CD4-positive, alpha-beta T cell (primary cell): ENCODE measurements around the gene CSNK2A1. TPM values are rescaled to one million over a fixed set of nuclear protein-coding genes. Genes with fewer than 3 reads are reported as not detected.

Experiments
- ATAC-seq: fragments of 200-7000 bp; cut with Tn5 transposase; one replicate; pipeline ENCODE4 v1.10.0; 2022; ENCODE audit warnings: mild to moderate bottlenecking; ENCODE audit not compliant: poor library complexity
- CTCF ChIA-PET: fragments of 350-600 bp; sonication (Branson Sonifier 250); formaldehyde crosslinking; loops from one replicate; lab custom pipeline; 2021; ENCODE audit warnings: antibody characterized with exemption, inconsistent platforms; lab: Charles Lee
- POLR2A ChIA-PET: fragments of 350-600 bp; sonication (Branson Sonifier 250); formaldehyde crosslinking; loops from one replicate; lab custom pipeline; 2021; ENCODE audit warnings: antibody characterized with exemption, inconsistent platforms; lab: Charles Lee
- DNase-seq, 14 experiments: peaks; one replicate each; pipeline ENCODE4 v3.0.0-alpha.2; 2013 to 2020; ENCODE audit warnings: mixed read lengths in 2 of 14
- H3K27ac ChIP-seq, 2 donors: one replicate each; pipeline versions ENCODE4 v1.5.1 to v1.7.0; 2013; ENCODE audit warnings: low read length in 2 of 2, low read depth in 1 of 2, mild to moderate bottlenecking in 1 of 2
- H3K27me3 ChIP-seq, 2 experiments: 1 replicate in 1 of 2; 2 replicates in 1 of 2; pipeline versions ENCODE4 v1.6.1 to v1.7.0; 2013; ENCODE audit warnings: low read length in 2 of 2, control low read depth in 1 of 2, mild to moderate bottlenecking in 1 of 2, moderate library complexity in 1 of 2; ENCODE audit not compliant: insufficient read depth in 2 of 2, control insufficient read depth in 1 of 2
- H3K36me3 ChIP-seq: one replicate; pipeline ENCODE4 v1.6.1; 2013; ENCODE audit warnings: low read length, control low read depth; ENCODE audit not compliant: insufficient read depth
- H3K4me1 ChIP-seq: one replicate; pipeline ENCODE4 v1.6.1; 2013; ENCODE audit warnings: low read length, control low read depth; ENCODE audit not compliant: insufficient read depth
- H3K4me3 ChIP-seq: one replicate; pipeline ENCODE4 v1.5.1; 2013; ENCODE audit warnings: mild to moderate bottlenecking, low read length, moderate library complexity
- H3K9me3 ChIP-seq, 2 experiments: 1 replicate in 1 of 2; 2 replicates in 1 of 2; pipeline versions ENCODE4 v1.6.1 to v1.7.0; 2013; ENCODE audit warnings: low read length in 2 of 2, mild to moderate bottlenecking in 2 of 2, control low read depth in 1 of 2, moderate library complexity in 1 of 2; ENCODE audit not compliant: control insufficient read depth in 1 of 2, insufficient read depth in 1 of 2
- H3K27ac Mint-ChIP-seq: one replicate; pipeline ENCODE4 v1.8.0; 2020; ENCODE audit warnings: mixed read lengths
- H3K27me3 Mint-ChIP-seq: one replicate; pipeline ENCODE4 v1.8.0; 2021; ENCODE audit warnings: mixed read lengths
- H3K36me3 Mint-ChIP-seq: one replicate; pipeline ENCODE4 v1.8.0; 2021; ENCODE audit warnings: low read depth, mixed read lengths
- H3K4me1 Mint-ChIP-seq: one replicate; pipeline ENCODE4 v1.8.0; 2021; ENCODE audit warnings: low read depth, mixed read lengths
- H3K4me3 Mint-ChIP-seq: one replicate; pipeline ENCODE4 v1.8.0; 2020; ENCODE audit warnings: mild to moderate bottlenecking, mixed read lengths
- H3K9me3 Mint-ChIP-seq: one replicate; pipeline ENCODE4 v1.8.0; 2020; ENCODE audit warnings: mixed read lengths
- intact Hi-C, 2 experiments: fragments of 100-400 bp; cut with DNase I in 1 of 2; cut with micrococcal nuclease in 1 of 2; formaldehyde crosslinking; loops; one replicate each; pipeline versions ENCODE4 v1.15.1 to v1.9.0; 2023 to 2025; cut with DNase I, micrococcal nuclease
- total RNA-seq, 174 experiments: library from RNA in 2 of 174; stranded (reverse) in 2 of 174; gene quantifications; one replicate each; pipeline ENCODE4 v1.2.3 and lab custom pipeline; 2021 to 2026
- TF ChIP-seq, protein P1 (sequence below): fragments of 200-600 bp; IDR thresholded peaks from one replicate; pipeline ENCODE4 v1.8.0; 2022; ENCODE audit warnings: antibody characterized with exemption, mild to moderate bottlenecking

Gene CSNK2A1
- total RNA-seq, 2 experiments from 2014 or later, result 55.5 to 56.9 TPM

DNA sequence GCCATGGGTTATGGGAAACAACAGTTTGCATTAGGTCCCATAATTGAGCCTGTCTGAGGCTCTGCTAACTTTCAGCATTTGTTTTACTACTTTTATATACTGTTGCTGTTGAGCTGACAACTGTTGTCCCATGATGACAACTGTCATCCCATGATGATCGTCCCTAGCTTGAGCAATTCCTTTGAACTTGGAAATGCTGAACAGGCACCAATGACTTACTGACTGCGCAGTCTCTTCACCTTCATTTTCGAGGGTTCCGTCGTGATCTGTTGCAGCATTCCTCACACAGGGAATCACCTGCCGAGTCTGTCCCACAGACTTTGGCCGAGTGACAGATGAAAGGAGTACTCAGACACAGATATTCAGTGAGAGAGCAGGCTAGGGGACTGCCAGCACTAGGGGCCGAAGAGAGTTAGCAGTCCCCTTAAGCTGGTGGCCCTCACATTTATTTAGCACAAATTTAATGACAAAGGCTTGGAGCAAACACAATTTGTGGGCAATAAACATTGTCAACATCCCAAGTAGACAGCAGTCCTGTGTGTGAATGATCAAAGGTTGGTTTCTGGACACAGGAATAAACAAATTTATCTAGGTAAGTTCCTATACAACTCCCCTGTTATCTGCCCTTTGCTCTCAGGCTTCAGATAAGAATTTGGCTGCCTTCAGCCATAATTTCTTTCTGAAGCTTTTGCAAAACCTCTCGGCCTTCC lies 71.3 kb downstream of the CSNK2A1 start:
- TF ChIP-seq, protein P1, sequence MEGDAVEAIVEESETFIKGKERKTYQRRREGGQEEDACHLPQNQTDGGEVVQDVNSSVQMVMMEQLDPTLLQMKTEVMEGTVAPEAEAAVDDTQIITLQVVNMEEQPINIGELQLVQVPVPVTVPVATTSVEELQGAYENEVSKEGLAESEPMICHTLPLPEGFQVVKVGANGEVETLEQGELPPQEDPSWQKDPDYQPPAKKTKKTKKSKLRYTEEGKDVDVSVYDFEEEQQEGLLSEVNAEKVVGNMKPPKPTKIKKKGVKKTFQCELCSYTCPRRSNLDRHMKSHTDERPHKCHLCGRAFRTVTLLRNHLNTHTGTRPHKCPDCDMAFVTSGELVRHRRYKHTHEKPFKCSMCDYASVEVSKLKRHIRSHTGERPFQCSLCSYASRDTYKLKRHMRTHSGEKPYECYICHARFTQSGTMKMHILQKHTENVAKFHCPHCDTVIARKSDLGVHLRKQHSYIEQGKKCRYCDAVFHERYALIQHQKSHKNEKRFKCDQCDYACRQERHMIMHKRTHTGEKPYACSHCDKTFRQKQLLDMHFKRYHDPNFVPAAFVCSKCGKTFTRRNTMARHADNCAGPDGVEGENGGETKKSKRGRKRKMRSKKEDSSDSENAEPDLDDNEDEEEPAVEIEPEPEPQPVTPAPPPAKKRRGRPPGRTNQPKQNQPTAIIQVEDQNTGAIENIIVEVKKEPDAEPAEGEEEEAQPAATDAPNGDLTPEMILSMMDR, result no peak
- Histone ChIP-seq H3K4me1 (no peaks in the 10 kb centered on the region), H3K9me3 (peaks cover 3 to 5% of the 10 kb centered on the region in 2 experiments), H3K27ac (no peak overlapping the region), H3K4me3 (no peak overlapping the region), H3K27me3 (no peaks in the 10 kb centered on the region), H3K36me3 (peaks cover 10% of the 10 kb centered on the region)
- ChIA-PET CTCF (interaction anchor here (1.4 to 1.8 kb wide), 2 partner anchors 65 to 118 kb away, joined by 4 read pairs; no protein-coding TSS in a partner anchor), POLR2A (no interaction called here)
- Mint-ChIP-seq H3K9me3 (peaks cover 6% of the 10 kb centered on the region), H3K27me3 (no peaks in the 10 kb centered on the region), H3K36me3 (no peaks in the 10 kb centered on the region), H3K4me3 (no peak overlapping the region), H3K4me1 (no peaks in the 10 kb centered on the region), H3K27ac (no peak overlapping the region)
- ATAC-seq, result no peak
- intact Hi-C loops, result no loop called here
- no peak for DNase-seq

DNA sequence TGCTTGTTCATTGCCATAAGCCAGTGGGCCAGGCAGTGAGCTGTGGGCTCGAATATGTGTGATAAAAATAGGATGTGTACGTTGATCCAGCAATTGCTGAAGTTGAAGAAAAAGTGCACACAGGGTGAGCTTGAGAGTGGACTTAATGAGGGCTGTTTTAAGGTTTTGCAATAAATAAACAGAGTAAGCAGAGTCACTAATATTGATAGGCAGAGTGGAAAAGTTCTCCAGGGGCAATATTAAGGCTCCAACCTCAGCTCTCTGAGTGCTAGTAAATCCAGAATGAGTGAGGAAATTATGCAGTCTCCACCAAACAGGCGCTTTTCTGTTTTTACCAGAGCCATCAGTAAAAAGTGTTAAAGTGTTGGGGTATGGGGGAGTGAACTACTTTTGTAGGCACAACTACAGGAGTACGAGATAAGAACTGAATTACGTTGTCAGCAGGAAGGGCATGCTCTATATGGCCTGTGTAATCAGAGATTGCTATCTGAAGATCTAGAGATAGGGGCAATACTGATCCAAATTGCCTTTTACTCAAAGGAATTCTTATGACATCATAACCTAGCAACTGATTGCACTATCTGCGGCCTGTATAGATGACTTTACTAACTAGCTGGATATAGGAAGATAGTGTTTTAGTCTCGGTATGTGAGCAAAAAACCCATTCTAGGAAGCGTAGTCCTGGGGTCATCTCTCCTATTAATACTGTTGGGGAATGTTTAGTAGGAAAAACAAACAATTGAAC lies 73.7 kb downstream of the CSNK2A1 start:
- Mint-ChIP-seq H3K27me3 (no peaks in the 10 kb centered on the region), H3K4me1 (no peaks in the 10 kb centered on the region), H3K4me3 (no peak overlapping the region), H3K36me3 (no peaks in the 10 kb centered on the region), H3K27ac (no peak overlapping the region), H3K9me3 (peaks cover 6% of the 10 kb centered on the region)
- Histone ChIP-seq H3K4me3 (no peak overlapping the region), H3K36me3 (peaks cover 5% of the 10 kb centered on the region), H3K9me3 (peaks cover 3 to 5% of the 10 kb centered on the region in 2 experiments), H3K27ac (no peak overlapping the region), H3K27me3 (no peaks in the 10 kb centered on the region), H3K4me1 (no peaks in the 10 kb centered on the region)
- ChIA-PET CTCF (no interaction called here), POLR2A (no interaction called here)
- no peak for DNase-seq
- intact Hi-C loops, result no loop called here
- no peak for ATAC-seq
- TF ChIP-seq, protein P1, result no peak

DNA sequence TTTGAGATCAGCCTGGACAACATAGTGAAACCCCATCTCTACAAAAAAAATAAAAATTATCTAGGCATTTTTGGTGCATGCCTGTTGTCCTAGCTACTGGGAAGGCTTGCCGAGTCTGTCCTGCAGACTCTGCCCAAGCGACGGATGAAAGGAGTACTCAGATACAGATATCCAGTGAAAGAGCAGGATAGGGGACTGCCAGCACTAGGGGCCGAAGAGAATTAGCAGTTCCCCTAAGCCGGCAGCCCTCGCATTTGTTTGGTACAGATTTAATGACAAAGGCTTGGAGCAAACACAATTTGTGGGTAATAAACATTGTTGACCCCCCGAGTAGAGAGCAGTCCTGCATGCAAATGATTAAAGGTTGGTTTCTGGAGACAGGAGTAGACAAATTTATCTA lies 75.8 kb downstream of the CSNK2A1 start:
- H3K27me3 ChIP-seq, result no peaks in the 10 kb centered on the region
- Mint-ChIP-seq H3K4me1 (peaks cover 11% of the 10 kb centered on the region), H3K27ac (no peak overlapping the region), H3K4me3 (no peak overlapping the region), H3K9me3 (peaks cover 6% of the 10 kb centered on the region), H3K27me3 (no peaks in the 10 kb centered on the region), H3K36me3 (no peaks in the 10 kb centered on the region)
- no peaks in the 10 kb centered on the region for H3K36me3 ChIP-seq
- TF ChIP-seq, protein P1, result no peak
- no peak overlapping the region for H3K27ac ChIP-seq
- ChIA-PET POLR2A (no interaction called here), CTCF (no interaction called here)
- H3K4me1 ChIP-seq, result peaks cover 5% of the 10 kb centered on the region
- no peak overlapping the region for H3K4me3 ChIP-seq
- peaks cover 3 to 5% of the 10 kb centered on the region in 2 experiments for H3K9me3 ChIP-seq
- intact Hi-C loops, result no loop called here
- DNase-seq, result no peak
- ATAC-seq, result no peak
